B cell (primary cell): Measurements from ENCODE around the gene IGSF9.

Experiments
- CTCF ChIP-seq: fragments of 200-600 bp; IDR thresholded peaks from one replicate; pipeline ENCODE4 v1.8.0; 2022; ENCODE audit warnings: antibody characterized with exemption, mild to moderate bottlenecking
- EZH2 ChIP-seq: IDR thresholded peaks from 2 replicates; pipeline ENCODE4 v1.6.1; 2012; ENCODE audit warnings: borderline replicate concordance, low read depth, mild to moderate bottlenecking, moderate library complexity, low read length; ENCODE audit not compliant: insufficient read depth, poor library complexity, severe bottlenecking

GRCh38 chr1:159920202-159920601 is 25.2 kb downstream of the IGSF9 start:
- TF ChIP-seq CTCF (no peak), EZH2 (no peak)
